VCaP (cell line): ENCODE measurements around the gene IMPDH1.

Experiments used
- H3K27ac ChIP-seq: fragments of 450-650 bp; 2 replicates; pipeline ENCODE4 v1.5.1; 2017
- TF ChIP-seq, protein P1 (sequence below): fragments of 450-650 bp; conservative IDR thresholded peaks from 2 replicates; pipeline ENCODE4 v1.5.1; 2017; ENCODE audit warnings: mild to moderate bottlenecking, moderate library complexity

Gene IMPDH1

DNA sequence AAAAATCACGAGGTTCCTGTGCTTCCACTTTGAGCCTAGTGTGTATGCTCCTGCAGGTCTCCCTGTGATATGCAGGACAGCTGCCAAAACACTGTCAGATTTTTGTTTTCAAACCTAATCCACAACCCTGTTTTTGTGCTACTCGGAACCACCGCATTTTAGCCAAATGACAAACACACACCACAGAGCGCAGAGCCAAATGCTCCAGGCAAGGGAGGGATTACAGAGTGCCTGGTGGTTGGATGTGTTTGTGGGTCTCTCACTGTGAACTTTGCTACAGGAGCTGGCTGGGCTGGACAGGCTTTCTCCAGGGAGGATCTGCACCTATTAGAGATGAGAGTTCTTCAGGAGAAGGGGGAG, 60.3 kb downstream of the IMPDH1 start:
- H3K27ac ChIP-seq = no peak overlapping the region
- TF ChIP-seq, protein P1, sequence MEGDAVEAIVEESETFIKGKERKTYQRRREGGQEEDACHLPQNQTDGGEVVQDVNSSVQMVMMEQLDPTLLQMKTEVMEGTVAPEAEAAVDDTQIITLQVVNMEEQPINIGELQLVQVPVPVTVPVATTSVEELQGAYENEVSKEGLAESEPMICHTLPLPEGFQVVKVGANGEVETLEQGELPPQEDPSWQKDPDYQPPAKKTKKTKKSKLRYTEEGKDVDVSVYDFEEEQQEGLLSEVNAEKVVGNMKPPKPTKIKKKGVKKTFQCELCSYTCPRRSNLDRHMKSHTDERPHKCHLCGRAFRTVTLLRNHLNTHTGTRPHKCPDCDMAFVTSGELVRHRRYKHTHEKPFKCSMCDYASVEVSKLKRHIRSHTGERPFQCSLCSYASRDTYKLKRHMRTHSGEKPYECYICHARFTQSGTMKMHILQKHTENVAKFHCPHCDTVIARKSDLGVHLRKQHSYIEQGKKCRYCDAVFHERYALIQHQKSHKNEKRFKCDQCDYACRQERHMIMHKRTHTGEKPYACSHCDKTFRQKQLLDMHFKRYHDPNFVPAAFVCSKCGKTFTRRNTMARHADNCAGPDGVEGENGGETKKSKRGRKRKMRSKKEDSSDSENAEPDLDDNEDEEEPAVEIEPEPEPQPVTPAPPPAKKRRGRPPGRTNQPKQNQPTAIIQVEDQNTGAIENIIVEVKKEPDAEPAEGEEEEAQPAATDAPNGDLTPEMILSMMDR = no peak

DNA sequence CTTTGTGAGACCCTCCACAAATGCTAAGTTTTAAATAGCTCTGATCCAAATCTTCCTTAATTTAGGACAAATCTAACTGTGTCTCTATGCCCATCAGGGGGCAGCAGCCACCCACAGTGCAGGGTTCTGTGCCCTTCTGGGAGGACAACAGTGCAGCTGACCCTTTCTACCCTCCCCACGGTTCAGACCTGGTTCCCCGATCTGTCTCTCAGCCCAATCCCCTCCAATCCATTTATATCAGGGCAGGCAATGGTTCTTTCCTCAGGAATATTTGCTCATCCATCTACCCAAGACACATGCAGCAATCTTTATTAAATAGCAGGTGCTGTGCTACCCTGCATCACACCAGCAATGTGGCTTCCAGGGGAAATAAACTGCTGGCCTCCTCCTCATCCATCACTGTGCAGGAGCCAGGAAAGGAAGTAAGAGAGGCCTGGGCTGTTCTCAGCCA, 62.1 kb downstream of the IMPDH1 start:
- TF ChIP-seq, protein P1 = peak; percentile 95
- H3K27ac ChIP-seq = no peak overlapping the region

DNA sequence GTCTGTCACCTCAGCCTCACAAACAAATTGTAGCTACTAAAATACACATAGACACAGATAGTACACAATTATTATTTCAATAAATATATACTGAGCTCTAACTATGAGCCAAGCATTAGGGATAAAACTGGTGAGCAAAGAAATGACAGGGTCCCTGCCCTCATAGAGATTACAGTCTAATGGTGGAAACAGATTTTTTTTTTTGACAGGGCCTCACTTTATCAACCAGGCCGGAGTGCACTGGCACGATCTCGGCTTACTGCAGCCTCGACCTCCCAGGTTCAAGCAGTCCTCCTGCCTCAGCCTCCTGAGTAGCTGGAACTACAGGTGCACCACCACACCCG, 65.4 kb downstream of the IMPDH1 start:
- H3K27ac ChIP-seq = peak overlapping the region; percentile 87
- TF ChIP-seq, protein P1 = no peak

DNA sequence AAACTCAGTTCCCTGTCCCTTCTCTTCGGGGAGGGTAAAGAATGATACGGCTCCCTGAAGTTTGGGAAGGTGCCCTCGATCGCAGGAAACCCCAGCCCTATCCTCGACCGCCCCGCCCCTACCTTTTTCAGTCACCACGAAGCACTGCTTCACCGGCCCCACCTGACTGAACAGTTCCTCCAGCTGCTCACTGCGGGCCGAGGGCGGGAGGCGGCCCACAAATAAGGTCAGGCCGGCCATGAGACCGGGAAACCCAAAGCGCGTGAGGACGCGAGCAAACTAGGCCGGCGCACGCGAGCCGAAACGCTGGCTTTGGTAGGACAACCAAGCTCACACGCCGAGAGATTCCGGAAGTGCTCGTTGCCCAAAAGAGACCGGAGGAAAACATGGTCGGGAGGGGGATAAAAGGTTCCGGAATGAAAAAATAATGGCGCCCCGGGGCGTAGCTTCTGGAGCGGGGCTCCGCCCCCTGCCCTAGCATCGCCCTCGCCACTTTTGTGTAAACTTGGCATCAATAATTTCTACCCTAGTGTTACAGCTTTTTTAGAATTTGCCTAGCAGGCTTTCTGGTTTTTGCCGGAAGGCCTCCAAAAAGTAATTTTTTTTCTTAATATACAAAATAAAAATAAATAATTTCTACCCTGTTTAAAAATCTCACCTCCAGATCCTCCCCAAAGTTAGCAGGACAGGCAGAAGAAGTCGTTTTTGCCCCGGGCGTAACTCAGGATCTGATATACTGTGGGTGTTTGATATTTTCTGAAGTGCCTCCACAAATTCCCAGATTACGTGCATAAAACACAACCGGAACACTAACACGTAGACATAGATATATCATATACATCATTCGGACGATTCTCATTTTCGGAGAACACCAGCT, 66.0 kb downstream of the IMPDH1 start, which contains the start of gene RBM28:
Gene RBM28, minus strand, starts transcription at position 355 of the 877 bp plus-strand sequence. Its CDS starts 115 bp downstream, at position 240.
- TF ChIP-seq, protein P1 = no peak

More for the DNA sequence above, 66.0 kb downstream of the IMPDH1 start, which contains the start of gene RBM28:
- H3K27ac ChIP-seq = peak within 1 kb of the TSS; percentile 87
